ENCODE measurements around the gene SLC22A17.
"Not testable (repeated sequence)": the region's sequence is repeated elsewhere in the genome, so short reads cannot be mapped to it uniquely, and the experiment has no call there.

Gene SLC22A17

GRCh38 chr14:23327947-23328744, 24.5 kb downstream of the SLC22A17 start:
- DNase-seq = peak; percentile 46

GRCh38 chr14:23326491-23327332, 26.0 kb downstream of the SLC22A17 start:
- DNase-seq = no peak

- DNase-seq = not testable (repeated sequence)
These were observed 26.9 kb downstream of the SLC22A17 start for GRCh38 chr14:23325746-23326145.

DNA sequence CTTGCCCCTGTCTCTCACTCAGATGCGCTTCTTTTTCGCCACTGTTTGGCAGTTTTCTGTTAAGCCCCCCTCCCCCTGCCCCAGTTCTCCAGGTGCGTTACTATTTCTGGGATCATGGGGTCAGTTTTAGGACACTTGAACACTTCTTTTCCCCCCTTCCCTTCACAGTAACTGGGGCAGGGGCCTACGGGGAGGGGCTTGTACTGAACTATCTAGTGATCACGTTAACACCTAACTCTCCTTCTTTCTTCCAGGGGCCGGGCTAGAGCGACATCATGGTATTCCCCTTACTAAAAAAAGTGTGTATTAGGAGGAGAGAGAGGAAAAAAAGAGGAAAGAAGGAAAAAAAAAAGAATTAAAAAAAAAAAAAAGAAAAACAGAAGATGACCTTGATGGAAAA, 27.7 kb downstream of the SLC22A17 start:
- DNase-seq = no peak

GRCh38 chr14:23324455-23324846, 28.2 kb downstream of the SLC22A17 start:
- DNase-seq = no peak

DNA sequence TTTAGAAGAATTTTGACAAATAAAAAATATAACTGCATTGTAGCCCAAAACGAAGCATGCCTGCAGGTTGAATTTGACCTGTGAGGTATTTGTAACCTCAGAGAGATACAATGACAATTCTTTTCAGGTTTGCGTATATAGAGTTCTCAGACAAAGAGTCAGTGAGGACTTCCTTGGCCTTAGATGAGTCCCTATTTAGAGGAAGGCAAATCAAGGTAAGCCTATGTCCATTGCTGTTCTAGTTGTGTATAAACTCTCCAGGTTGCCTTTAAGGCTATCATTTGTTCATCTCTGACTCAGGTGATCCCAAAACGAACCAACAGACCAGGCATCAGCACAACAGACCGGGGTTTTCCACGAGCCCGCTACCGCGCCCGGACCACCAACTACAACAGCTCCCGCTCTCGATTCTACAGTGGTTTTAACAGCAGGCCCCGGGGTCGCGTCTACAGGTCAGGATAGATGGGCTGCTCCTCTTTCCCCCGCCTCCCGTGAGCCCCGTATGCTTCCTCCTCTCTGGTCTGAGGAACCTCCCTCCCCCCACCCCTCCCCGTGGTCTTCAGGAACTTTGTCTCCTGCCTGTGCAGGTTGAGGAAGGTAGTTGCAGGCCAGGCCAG, 28.7 kb downstream of the SLC22A17 start:
- DNase-seq = no peak

DNA sequence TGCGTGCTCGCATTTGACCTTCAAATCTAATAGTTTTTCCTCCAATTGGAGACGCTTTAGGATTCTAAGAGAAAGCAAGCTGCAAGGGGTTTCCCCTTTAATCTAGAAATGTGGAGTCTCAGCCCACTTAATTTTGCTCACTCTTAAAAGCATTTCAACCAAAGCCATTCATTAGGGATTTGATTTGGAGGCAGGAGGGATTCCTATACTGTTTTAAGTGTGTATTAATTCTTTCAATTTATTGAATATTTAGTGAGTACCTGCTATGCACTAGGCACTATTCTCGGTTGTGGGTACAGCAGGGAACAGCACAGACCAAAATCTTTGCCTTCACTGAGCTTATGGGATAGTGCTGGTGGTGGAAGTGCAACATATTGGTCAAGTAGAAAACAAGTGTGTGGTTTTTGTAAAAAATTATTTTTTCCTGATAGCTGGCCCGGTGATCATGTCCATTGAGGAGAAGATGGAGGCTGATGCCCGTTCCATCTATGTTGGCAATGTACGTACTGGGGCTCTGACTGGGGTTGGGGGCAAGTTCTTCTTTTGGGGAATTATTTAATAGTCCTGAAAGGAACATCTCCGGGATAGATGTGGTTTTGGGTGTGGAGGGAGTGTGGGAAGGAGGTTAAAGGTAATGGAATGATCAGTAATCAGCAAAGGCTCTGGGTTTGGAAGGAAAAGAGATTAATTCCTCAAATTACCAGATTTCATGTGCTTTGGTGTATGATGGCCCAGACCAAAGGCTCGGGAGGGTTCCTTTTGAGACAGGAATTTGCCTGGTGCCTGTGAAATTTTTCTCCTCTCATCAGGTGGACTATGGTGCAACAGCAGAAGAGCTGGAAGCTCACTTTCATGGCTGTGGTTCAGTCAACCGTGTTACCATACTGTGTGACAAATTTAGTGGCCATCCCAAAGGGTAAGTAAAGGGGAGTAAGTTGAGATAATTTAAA, 29.8 kb downstream of the SLC22A17 start:
- no peak for DNase-seq

GRCh38 chr14:23321572-23322547, 30.8 kb downstream of the SLC22A17 start:
- peak; percentile 14 for DNase-seq

GRCh38 chr14:23320584-23321571, 31.8 kb downstream of the SLC22A17 start, which contains the start of gene PABPN1:
Gene PABPN1, plus strand, starts transcription at chr14:23321457. Its CDS starts 13 bp downstream, at chr14:23321470.
- peak; percentile 100 for DNase-seq

- no peak for DNase-seq
These were observed 32.7 kb downstream of the SLC22A17 start for GRCh38 chr14:23319746-23320583.

DNA sequence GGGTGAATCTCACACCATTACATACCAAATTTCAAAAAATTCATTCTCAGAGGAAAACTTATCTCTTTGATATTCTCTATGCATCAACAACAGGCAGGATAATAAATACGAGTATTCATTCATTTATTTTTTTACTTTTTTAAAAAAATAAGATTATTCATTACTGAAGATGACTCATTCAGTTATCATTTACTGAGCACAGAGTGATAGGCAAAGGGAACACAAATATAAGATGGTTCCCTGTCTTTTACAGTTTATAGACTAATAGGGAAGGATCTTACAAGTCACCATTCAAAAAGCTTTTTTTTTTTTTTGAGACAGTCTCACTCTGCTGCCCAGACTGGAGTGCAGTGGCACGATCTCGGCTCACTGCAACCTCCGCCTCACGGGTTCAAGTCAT, 36.4 kb downstream of the SLC22A17 start:
- DNase-seq = no peak

DNA sequence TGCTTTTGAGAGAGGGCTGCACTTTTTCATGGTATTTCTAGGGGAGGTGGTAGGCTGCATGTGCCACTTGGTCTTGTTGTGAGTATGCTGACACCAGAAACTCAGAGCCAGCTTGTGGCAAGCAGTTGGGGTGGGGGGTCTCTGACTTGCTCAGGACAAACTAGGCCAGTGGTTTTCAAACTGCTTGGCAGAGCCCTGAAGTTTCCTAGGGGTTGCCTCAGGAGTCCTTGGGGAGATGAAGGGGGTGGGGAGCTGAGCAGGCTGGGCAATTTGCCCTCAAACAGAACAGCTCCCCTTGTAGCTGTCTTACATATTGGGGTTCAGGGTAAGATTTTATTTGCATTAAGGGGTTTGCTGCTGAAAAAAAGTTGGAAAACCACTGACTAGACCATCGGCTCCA, 42.1 kb downstream of the SLC22A17 start:
- no peak for DNase-seq

GRCh38 chr14:23308721-23309445, 43.8 kb downstream of the SLC22A17 start:
- no peak for DNase-seq

GRCh38 chr14:23307687-23308644, 44.7 kb downstream of the SLC22A17 start:
- no peak for DNase-seq

DNA sequence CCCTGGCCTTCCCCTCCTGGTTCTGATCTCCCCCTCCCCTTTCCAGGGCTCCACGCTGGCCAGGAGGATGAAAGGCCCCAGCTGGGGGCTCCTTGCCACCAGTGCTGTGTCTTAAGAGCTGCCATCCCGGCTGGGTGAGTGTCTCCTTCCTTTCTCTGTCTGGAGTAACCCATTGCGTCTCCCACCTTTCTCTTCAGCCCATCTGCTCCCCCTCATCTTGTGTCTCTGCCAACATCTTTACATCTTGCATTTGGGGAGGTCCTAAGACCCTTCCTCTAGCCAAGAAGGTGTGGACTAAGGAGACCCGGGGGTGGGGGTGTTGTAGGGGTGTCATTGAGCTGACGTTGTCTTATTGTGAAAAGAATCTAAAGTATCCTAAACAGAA, 45.5 kb downstream of the SLC22A17 start:
- no peak for DNase-seq

- DNase-seq = peak; percentile 90
These were observed 46.1 kb downstream of the SLC22A17 start, which contains the start of gene BCL2L2 for GRCh38 chr14:23306412-23307145. Gene BCL2L2, plus strand, starts transcription at chr14:23306833. Its CDS starts 935 bp downstream, at chr14:23307768.

Measured in DMS79 (cell line).